Ovary (tissue), 9 donors: ENCODE data around the gene TAOK1. TPM values are rescaled to one million over a fixed set of nuclear protein-coding genes. Genes with fewer than 3 reads are reported as not detected.

Experiments
- DNase-seq, 5 donors: peaks; one replicate each; pipeline ENCODE4 v3.0.0-alpha.2; 2019 to 2020
- H3K27ac ChIP-seq, 2 donors: fragments of 200-600 bp; one replicate each; pipeline versions ENCODE4 v1.5.1 to v1.8.0; 2019 to 2022
- H3K27me3 ChIP-seq: fragments of 200-600 bp; one replicate; pipeline ENCODE4 v1.8.0; 2022
- H3K36me3 ChIP-seq: fragments of 200-600 bp; sonication (generic); one replicate; pipeline ENCODE4 v1.5.1; 2019
- H3K4me1 ChIP-seq: one replicate; pipeline ENCODE4 v1.8.1; 2013; ENCODE audit warnings: mild to moderate bottlenecking, moderate library complexity; ENCODE audit not compliant: insufficient read depth
- H3K4me3 ChIP-seq: fragments of 200-600 bp; sonication (generic); one replicate; pipeline ENCODE4 v1.5.1; 2017
- H3K9me3 ChIP-seq, 2 donors: fragments of 200-600 bp in 1 of 2; sonication (generic) in 1 of 2; one replicate each; pipeline versions ENCODE4 v1.5.1 to v1.8.1; 2013 to 2019; ENCODE audit warnings: mild to moderate bottlenecking in 1 of 2, moderate library complexity in 1 of 2
- EP300 ChIP-seq: sonication (generic); formaldehyde crosslinking; IDR thresholded peaks from one replicate; pipeline ENCODE4 v1.6.1; 2017; ENCODE audit warnings: antibody characterized with exemption
- POLR2A ChIP-seq: fragments of 450-650 bp; IDR thresholded peaks from one replicate; pipeline ENCODE4 v1.6.1; 2017; ENCODE audit warnings: antibody characterized with exemption, mild to moderate bottlenecking, moderate library complexity
- WGBS, 3 donors: extraction: QIAGEN DNeasy Blood & Tissue Kit in 1 of 3; methylation state at CpG; one replicate each; pipeline versions ENCODE4 v1.1.5 to v1.1.7; 2013 to 2017; 5-methylcytosine and 5-hydroxymethylcytosine counted together
- intact Hi-C, 4 donors: fragments of 100-400 bp; cut with DNase I; formaldehyde crosslinking; loops; one replicate each; pipeline versions ENCODE4 v1.11.0 to v1.15.1; 2022 to 2023
- polyA plus RNA-seq, 2 donors: library from polyadenylated mRNA; stranded (reverse); fragments of 200-250 nt in 1 of 2; fragments of 350-450 nt in 1 of 2; fragmentation: Illumina TruSeq in 1 of 2; extraction: RNeasy Lipid Tissue Mini Kit (QIAGEN cat#74804) in 1 of 2; gene quantifications; one replicate each; pipeline ENCODE4 v1.2.3, GENCODE V29; 2013 to 2014
- total RNA-seq, 7 donors: library from RNA; depleted of rRNA in 2 of 7; stranded (reverse); fragments of >200 nt in 2 of 7; fragmentation: NEBNext Ultra II Directional in 3 of 7; extraction: Animal tissue kit (Norgen Biotek cat#: 25700) in 3 of 7; gene quantifications; one replicate each; pipeline versions ENCODE4 v1.1.0 to v1.2.4, GENCODE V29; 2016 to 2023
- TF ChIP-seq, protein P1 (sequence below), 3 donors: fragments of 450-650 bp in 2 of 3; fragments of 200-600 bp in 1 of 3; IDR thresholded peaks; one replicate each; pipeline versions ENCODE4 v1.5.1 to v1.8.0; 2016 to 2022; ENCODE audit warnings: antibody characterized with exemption in 3 of 3, mild to moderate bottlenecking in 1 of 3
- donor health status: DM: no; HTN: no; CAD: no; lungs with moderate emphysema.
- donor health status: DM: no; HTN: no; CAD: no.
- donor health status: Bipolar disorder and iron deficiency.
- donor health status: DM: yes; HTN: yes; CAD: no.
- donor health status: DM: no; HTN: no; CAD: no.
- donor health status: DM: yes; HTN: yes; CAD: no.

Gene TAOK1
- total and polyA plus RNA-seq, 9 donors = 8.7 to 66.5 (median 49.6) TPM

DNA sequence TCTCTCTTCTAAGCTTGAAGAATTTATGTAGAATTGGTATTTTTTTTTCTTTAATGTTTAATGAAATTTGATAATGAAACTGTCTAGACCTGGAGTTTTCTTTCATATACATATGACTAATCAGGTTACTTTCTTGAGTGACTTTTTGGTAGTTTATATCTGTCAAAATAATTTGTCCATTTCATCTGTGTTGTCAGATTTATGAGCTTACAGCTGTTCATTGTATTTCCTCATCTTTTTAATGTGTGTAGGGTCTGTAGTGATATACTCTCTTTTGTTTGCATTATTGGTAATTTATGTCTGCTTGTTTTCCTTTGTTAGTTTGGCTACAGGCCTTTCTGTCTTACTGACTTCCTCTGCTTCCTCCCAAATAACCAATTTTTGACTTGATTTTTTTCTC lies 55.7 kb downstream of the TAOK1 start:
- intact Hi-C loops = no loop called here

DNA sequence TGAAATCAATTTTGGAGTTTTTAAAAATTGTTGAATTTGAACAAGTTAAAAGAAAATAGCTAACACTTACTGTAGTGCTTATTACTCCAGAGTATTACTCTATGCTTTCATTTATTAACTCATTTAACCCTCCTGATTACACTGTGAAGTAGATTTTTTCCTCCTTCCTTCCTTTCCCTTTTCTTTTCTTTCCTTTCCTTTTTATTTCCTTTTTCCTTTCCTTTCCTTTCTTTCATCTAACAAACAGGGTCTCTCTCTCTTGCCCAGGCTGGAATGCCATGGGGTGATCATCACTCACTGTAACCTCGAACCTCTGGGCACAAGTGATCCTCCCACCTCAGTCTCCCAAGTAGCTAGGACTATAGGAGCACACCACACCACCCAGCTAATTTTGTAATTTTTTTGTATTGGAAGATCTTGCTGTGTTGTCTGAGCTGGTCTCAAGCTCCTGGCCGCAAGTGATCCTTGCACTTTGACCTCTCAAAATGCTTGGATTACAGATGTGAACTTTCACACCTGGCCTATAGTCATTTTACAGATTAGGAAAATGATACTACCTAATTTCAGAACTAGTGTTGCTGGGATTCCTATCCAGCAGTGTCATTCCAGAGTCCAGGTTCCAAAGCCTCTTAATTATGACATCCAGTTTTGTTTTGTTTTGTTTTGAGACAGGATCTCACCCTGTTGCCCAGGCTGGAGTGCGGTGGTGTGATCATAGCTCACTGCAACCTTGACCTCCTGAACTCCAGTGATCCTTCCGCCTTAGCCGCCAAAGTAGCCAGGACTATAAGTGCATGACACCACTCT lies 59.9 kb downstream of the TAOK1 start:
- intact Hi-C loops = no loop called here
- DNase-seq = no peak
- WGBS, 3 donors = 58 to 81% (median 64%) methylated on average over 5 of the region's 5 CpGs
- H3K9me3 ChIP-seq = no peaks in the 10 kb centered on the region
- H3K27ac ChIP-seq = no peak overlapping the region
- H3K36me3 ChIP-seq = no peaks in the 10 kb centered on the region
- H3K4me3 ChIP-seq = no peak overlapping the region
- TF ChIP-seq, protein P1, sequence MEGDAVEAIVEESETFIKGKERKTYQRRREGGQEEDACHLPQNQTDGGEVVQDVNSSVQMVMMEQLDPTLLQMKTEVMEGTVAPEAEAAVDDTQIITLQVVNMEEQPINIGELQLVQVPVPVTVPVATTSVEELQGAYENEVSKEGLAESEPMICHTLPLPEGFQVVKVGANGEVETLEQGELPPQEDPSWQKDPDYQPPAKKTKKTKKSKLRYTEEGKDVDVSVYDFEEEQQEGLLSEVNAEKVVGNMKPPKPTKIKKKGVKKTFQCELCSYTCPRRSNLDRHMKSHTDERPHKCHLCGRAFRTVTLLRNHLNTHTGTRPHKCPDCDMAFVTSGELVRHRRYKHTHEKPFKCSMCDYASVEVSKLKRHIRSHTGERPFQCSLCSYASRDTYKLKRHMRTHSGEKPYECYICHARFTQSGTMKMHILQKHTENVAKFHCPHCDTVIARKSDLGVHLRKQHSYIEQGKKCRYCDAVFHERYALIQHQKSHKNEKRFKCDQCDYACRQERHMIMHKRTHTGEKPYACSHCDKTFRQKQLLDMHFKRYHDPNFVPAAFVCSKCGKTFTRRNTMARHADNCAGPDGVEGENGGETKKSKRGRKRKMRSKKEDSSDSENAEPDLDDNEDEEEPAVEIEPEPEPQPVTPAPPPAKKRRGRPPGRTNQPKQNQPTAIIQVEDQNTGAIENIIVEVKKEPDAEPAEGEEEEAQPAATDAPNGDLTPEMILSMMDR (IDR thresholded peaks at IDR 0.05) = no peak
- no peak for TF ChIP-seq POLR2A
- TF ChIP-seq EP300 = no peak
- peaks cover 7% of the 10 kb centered on the region for H3K4me1 ChIP-seq
- H3K27me3 ChIP-seq = no peaks in the 10 kb centered on the region

More for the DNA sequence above, 55.7 kb downstream of the TAOK1 start:
- no peaks in the 10 kb centered on the region for H3K36me3 ChIP-seq
- TF ChIP-seq EP300 = no peak
- TF ChIP-seq POLR2A = no peak
- TF ChIP-seq, protein P1 (IDR thresholded peaks at IDR 0.05) = no peak
- no peak for DNase-seq
- H3K4me3 ChIP-seq = no peak overlapping the region
- peaks cover 7% of the 10 kb centered on the region for H3K4me1 ChIP-seq
- no peaks in the 10 kb centered on the region for H3K9me3 ChIP-seq
- no peak overlapping the region for H3K27ac ChIP-seq
- H3K27me3 ChIP-seq = no peaks in the 10 kb centered on the region

DNA sequence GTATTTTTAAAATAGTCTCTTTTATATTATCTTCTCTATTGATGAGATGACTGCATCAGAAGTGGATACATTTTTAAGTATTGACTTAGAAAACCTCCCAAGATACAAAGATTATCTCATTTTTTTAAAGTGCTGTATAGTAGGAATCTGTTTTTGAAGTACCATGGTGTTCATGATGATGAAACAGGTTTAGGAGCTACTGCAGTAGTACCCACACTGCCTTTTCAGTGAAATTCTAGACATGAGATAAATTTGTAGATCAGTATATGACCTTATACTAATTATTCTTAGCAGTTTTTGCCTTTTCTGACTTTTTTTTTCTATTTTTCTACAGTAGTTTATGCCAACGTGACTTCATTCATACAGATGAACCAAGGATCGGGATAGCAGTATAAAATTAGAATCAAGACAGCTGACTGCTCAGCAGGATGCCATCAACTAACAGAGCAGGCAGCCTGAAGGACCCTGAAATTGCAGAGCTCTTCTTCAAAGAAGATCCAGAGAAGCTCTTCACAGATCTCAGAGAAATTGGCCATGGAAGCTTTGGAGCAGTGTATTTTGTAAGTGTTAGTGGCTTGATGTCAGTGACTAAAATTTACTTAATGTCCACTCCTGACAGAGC lies 61.1 kb downstream of the TAOK1 start:
- intact Hi-C loops = no loop called here
- 83 to 90% (median 88%) methylated on average over 2 of the region's 2 CpGs for WGBS, 3 donors
- H3K4me3 ChIP-seq = no peak overlapping the region
- no peaks in the 10 kb centered on the region for H3K27me3 ChIP-seq
- no peak for DNase-seq
- no peaks in the 10 kb centered on the region for H3K9me3 ChIP-seq
- H3K36me3 ChIP-seq = no peaks in the 10 kb centered on the region
- TF ChIP-seq, protein P1 (IDR thresholded peaks at IDR 0.05) = no peak
- TF ChIP-seq POLR2A (no peak), EP300 (no peak)
- no peak overlapping the region for H3K27ac ChIP-seq
- H3K4me1 ChIP-seq = peaks cover 7% of the 10 kb centered on the region

DNA sequence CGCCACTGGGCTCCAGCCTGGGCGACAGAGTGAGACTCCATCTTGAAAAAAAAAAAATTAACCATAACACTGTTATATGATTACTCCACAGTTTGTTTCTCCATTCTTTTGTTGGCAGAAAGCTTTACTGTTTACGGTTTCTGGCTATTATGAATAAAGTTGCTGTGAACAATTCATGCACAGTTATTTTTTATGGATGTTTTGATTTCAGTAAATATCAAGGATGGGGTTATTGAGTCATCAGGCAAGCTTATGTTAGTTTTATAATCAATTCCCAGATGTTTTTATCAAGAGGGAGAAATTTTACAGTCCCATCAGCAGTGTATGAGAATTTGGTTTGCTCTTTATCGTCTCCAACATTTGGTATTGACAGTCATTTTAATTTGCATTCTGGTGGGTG lies 67.9 kb downstream of the TAOK1 start:
- Histone ChIP-seq H3K4me1 (peaks cover 2% of the 10 kb centered on the region), H3K9me3 (no peaks in the 10 kb centered on the region), H3K4me3 (no peak overlapping the region), H3K36me3 (no peaks in the 10 kb centered on the region), H3K27ac (no peak overlapping the region), H3K27me3 (no peaks in the 10 kb centered on the region)
- TF ChIP-seq POLR2A = no peak
- TF ChIP-seq, protein P1 (IDR thresholded peaks at IDR 0.05) = no peak
- TF ChIP-seq EP300 = no peak
- DNase-seq = no peak
- intact Hi-C loops = no loop called here
- 89 to 95% (median 91%) methylated on average over 4 of the region's 4 CpGs for WGBS, 3 donors
